Hepatocyte (in vitro differentiated cells): Measurements from ENCODE around the gene OR5B12.

Experiments used
- CTCF ChIP-seq: fragments of 200-600 bp; sonication (generic); IDR thresholded peaks from 2 replicates; pipeline ENCODE4 v1.5.1; 2016; ENCODE audit warnings: antibody characterized with exemption, mild to moderate bottlenecking; ENCODE audit not compliant: poor library complexity
- EZH2 ChIP-seq: fragments of 200-600 bp; sonication (generic); IDR thresholded peaks from 2 replicates; pipeline ENCODE4 v1.6.1; 2016; ENCODE audit warnings: antibody characterized with exemption, mild to moderate bottlenecking, borderline replicate concordance

- TF ChIP-seq CTCF (no peak), EZH2 (no peak)
Observed at GRCh38 chr11:58444300-58444699, 2.3 kb upstream of the OR5B12 start.
